ENCODE data around the gene SPEN.
"Not testable (repeated sequence)": the region's sequence is repeated elsewhere in the genome, so short reads cannot be mapped to it uniquely, and the experiment has no call there.

SPEN gene, protein sequence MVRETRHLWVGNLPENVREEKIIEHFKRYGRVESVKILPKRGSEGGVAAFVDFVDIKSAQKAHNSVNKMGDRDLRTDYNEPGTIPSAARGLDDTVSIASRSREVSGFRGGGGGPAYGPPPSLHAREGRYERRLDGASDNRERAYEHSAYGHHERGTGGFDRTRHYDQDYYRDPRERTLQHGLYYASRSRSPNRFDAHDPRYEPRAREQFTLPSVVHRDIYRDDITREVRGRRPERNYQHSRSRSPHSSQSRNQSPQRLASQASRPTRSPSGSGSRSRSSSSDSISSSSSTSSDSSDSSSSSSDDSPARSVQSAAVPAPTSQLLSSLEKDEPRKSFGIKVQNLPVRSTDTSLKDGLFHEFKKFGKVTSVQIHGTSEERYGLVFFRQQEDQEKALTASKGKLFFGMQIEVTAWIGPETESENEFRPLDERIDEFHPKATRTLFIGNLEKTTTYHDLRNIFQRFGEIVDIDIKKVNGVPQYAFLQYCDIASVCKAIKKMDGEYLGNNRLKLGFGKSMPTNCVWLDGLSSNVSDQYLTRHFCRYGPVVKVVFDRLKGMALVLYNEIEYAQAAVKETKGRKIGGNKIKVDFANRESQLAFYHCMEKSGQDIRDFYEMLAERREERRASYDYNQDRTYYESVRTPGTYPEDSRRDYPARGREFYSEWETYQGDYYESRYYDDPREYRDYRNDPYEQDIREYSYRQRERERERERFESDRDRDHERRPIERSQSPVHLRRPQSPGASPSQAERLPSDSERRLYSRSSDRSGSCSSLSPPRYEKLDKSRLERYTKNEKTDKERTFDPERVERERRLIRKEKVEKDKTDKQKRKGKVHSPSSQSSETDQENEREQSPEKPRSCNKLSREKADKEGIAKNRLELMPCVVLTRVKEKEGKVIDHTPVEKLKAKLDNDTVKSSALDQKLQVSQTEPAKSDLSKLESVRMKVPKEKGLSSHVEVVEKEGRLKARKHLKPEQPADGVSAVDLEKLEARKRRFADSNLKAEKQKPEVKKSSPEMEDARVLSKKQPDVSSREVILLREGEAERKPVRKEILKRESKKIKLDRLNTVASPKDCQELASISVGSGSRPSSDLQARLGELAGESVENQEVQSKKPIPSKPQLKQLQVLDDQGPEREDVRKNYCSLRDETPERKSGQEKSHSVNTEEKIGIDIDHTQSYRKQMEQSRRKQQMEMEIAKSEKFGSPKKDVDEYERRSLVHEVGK (N-terminal part only)

DNA sequence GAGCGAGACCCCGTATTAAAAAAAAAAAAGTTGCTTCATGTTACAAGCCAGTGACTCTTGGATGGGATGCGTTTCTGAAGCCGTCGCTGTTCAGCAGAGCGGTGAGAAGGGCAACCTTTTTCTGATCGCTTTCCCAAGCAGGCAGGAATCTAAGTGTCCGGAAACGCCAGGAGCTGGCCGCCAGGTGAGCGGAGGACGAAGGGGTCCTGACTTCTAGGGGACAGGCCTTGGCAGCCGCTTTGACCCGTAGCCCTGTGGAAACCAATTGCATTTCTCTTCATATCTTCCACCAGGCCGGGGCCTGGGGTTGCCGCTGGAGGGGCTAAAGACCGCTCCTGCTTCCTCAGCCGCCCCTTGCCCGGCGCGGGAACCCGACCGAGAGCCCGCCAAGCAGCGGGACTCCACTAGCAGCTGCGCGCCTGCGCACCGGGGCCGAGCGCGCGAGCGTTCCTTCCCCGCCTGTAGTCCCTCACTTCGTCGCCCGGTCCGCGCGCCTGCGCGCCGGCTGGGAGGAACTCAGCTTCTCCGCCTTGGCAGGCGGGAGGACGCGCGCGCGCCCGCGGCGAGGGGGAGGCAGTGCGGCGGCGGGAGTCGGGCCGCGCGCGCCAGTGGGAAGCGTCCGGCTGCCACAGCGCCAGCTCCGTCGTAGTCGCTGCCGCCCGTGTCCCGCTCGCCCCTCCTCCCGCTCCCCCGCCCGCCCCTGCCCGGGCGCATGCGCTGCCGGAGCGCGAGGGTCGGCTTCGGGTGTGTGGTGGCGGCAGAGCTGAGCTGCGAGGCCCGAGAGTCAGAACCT, at the start of gene SPEN:
SPEN (plus strand) TSS at position 608 of the 793 bp plus-strand sequence. CDS start 361 bp downstream, outside the sequence.
- peak; percentile 95 to 97 for DNase-seq

- no peak for DNase-seq
These were observed 48.3 kb upstream of the SPEN start for GRCh38 chr1:15799004-15799867.

- no peak for DNase-seq
These were observed 47.3 kb upstream of the SPEN start for GRCh38 chr1:15799928-15800835.

- DNase-seq = no peak
These were observed 45.1 kb upstream of the SPEN start for GRCh38 chr1:15802234-15802965.

DNA sequence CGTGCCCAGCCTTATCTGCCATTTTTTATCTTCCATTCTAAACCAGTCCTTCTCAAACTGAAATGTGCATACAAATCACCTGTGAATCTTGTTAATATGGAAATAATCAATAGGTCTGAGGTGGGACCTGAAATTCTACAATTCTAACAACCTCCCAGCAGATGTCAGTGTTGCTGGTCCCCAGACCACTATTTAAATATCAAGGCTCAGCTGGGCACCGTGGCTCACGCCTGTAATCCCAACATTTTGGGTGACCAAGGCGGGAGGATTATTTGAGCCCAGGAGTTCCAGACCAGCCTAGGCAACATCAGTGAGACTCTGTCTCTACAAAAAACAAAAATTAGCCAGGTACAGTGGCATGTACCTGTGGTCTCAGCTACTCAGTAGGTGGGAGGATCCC, 44.1 kb upstream of the SPEN start:
- peak in 1 of 2 experiments; percentile 6 for DNase-seq

GRCh38 chr1:15804060-15804459, 43.4 kb upstream of the SPEN start:
- DNase-seq = no peak

GRCh38 chr1:15807121-15807520, 40.4 kb upstream of the SPEN start:
- no peak for DNase-seq

DNA sequence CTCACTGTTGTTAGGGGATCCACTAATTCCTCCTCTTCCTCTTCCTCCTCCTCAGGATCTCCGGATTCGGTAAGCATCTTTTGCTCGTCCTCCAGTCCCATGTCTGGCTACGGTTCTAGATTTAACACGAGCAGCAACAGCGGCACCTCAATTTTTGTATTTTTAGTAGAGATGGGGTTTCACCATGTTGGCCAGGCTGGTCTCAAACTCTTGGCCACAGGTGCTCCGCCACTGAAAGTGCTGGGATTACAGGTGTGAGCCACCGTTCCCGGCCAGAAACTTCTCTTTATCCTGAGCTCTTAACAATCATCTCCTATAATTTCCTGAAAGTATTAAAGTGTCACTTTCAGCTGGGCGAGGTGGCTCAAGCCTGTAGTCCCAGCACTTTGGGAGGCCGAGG, 40.0 kb upstream of the SPEN start, which contains the start of gene UQCRHL:
UQCRHL (minus strand) TSS at position 101 of the 400 bp plus-strand sequence; CDS start at position 101, 0 bp downstream.
- DNase-seq = not testable (repeated sequence)

GRCh38 chr1:15808955-15809354, 38.6 kb upstream of the SPEN start:
- no peak for DNase-seq

DNA sequence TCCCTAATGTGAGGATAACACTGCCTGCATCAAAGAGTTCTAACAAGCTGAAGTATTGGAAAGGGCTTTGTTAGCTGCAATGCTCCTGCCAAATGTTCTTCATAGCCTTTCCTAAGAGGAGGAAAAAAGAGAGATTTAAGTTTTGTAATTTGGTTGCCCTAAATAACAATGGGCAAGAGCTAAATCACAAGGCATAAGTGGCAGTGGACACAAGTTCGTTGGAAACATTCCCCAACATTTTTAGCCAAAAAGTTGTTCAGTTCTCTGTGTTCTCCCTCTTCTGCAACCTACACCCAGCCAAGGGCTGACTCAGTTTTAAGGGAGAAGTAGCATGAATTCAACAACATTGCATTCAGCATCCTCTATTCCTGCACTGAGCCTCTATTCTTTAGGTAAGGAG, 37.4 kb upstream of the SPEN start:
- no peak for DNase-seq

DNA sequence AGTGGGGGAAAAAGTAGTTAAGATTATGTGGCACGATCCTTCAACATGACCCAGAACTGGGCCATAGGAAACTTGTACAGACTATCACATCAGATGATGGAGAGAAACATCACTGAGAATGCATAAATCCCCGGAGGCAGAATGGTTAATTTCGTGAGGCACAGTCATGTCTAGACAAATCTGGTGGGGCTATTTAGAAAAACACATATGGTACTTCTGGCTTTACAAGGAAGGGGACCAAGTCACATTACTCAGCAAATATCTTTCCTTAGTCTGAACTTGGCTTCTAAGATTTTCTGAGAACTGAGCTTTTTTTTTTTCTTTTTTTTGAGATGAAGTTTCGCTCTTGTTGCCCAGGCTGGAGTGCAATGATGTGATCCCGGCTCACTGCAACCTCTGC, 30.8 kb upstream of the SPEN start:
- no peak for DNase-seq

GRCh38 chr1:15820478-15820877, 27.0 kb upstream of the SPEN start:
- DNase-seq = no peak

- DNase-seq = no peak
These were observed 21.7 kb upstream of the SPEN start for GRCh38 chr1:15825800-15826199.

- DNase-seq = no peak
These were observed 20.5 kb upstream of the SPEN start for GRCh38 chr1:15826810-15827507.

- not testable (repeated sequence) for DNase-seq
These were observed 19.9 kb upstream of the SPEN start for GRCh38 chr1:15827567-15827966.

- DNase-seq = not testable (repeated sequence)
These were observed 18.6 kb upstream of the SPEN start for GRCh38 chr1:15828931-15829330.

DNA sequence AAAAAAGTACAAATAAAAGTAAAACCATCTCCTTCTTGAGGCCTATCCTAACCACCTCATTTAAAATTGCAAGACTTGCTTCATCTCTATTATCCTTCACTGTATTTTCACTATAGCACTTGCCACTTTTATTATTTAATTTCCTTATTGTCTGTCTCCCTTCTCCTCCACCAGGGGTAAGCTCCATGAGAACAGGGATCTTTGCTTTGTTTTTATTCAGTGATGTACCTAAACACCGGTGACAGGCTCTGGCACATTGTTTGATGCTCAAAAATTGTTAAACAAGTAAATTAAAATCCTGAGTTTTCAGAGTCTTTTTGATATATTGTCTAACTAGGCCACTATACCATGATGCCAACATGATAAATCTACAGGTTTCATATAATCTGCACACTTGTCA, 17.2 kb upstream of the SPEN start:
- no peak for DNase-seq

- peak; percentile 31 to 47 for DNase-seq
These were observed 14.3 kb upstream of the SPEN start for GRCh38 chr1:15833069-15833679.

Data from activated CD4-positive, alpha-beta T cell treated with anti-CD3 and anti-CD28 coated beads, Interleukin-2, amount 50 U/mL, for 4 hours (primary cell).